Measurements from ENCODE around the gene TNFRSF12A.
"Not testable (repeated sequence)": the region's sequence is repeated elsewhere in the genome, so short reads cannot be mapped to it uniquely, and the experiment has no call there.

The TNFRSF12A gene

DNA sequence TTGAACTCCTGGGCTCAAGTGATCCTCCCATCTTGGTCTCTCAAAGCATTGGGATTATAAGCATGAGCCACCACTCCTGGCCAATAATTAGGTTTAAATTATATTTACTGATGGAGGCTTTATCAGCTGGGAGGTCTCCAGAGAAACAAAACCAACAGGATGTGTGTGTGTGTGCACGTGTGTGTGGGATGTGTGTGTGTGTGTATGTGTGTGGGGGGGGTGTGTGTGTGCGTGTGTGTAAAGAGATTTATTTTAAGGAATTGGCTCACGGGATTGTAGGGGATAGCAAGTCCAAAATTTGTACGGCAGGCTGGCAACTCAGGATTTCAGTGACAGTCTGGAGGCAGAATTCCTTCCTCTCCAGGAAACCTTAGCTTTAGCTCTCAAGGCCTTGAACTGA is 30.8 kb downstream of the TNFRSF12A start:
- ChIA-PET CTCF (interaction anchor here (0.8 to 2.1 kb wide), 6 partner anchors 9 to 115 kb away, joined by 3 to 11 read pairs (median 5); no protein-coding TSS in a partner anchor), POLR2A (no interaction called here)

GRCh38 chr16:3051494-3051893 is 31.3 kb downstream of the TNFRSF12A start:
- TF ChIP-seq, protein P1, sequence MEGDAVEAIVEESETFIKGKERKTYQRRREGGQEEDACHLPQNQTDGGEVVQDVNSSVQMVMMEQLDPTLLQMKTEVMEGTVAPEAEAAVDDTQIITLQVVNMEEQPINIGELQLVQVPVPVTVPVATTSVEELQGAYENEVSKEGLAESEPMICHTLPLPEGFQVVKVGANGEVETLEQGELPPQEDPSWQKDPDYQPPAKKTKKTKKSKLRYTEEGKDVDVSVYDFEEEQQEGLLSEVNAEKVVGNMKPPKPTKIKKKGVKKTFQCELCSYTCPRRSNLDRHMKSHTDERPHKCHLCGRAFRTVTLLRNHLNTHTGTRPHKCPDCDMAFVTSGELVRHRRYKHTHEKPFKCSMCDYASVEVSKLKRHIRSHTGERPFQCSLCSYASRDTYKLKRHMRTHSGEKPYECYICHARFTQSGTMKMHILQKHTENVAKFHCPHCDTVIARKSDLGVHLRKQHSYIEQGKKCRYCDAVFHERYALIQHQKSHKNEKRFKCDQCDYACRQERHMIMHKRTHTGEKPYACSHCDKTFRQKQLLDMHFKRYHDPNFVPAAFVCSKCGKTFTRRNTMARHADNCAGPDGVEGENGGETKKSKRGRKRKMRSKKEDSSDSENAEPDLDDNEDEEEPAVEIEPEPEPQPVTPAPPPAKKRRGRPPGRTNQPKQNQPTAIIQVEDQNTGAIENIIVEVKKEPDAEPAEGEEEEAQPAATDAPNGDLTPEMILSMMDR (IDR thresholded peaks at IDR 0.05; ENCODE audit: insufficient read depth, low read length, missing control alignments): no peak
- DNase-seq (ENCODE audit: low read depth, low spot score): no peak
- ChIA-PET CTCF (interaction anchor here (0.6 to 2.1 kb wide), 7 partner anchors 8 to 114 kb away, joined by 3 to 11 read pairs (median 5); no protein-coding TSS in a partner anchor), POLR2A (no interaction called here)
- H3K4me3 ChIP-seq (ENCODE audit: low read depth, low read length): no peak overlapping the region

More for the DNA sequence above, 30.8 kb downstream of the TNFRSF12A start:
- H3K4me3 ChIP-seq (ENCODE audit: low read depth, low read length): no peak overlapping the region
- TF ChIP-seq, protein P1 (IDR thresholded peaks at IDR 0.05; ENCODE audit: insufficient read depth, low read length, missing control alignments): no peak
- no peak for DNase-seq (ENCODE audit: low read depth, low spot score)

DNA sequence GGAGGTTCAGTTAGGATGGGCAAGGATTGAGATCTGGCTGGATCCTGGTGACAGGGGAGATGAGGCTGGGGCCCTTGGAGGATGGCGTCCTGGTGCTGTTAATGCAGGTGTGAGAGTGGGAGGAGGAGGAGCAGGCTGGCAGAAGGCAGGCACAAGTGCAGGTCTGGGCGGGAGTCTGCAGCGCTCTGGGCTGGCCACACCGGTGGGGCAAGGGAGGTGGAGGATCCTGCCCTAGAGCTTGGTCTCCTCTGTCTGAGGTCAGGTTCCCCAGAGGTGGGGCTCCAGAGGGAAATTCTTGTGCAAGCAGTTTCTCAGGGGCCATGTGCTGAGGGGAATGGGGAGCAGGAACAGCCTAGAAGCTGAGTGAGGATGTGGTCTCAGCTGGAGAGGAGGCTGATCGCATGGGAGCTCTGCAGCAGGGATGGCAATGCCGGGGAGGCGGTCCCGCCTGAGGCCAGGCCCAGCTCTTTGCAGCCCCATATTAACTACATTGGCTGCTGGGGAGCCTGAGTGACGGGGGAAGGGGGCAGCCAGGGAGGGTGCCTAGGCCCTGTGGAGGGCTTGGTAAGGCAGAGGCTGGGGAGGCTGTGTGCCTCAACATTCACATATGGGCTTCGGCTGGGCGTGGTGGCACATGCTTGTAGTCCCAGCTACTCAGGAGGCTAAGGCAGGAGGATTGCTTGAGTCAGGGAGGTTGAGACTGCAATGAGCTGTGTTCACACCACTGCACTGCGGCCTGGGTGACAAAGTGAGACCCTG is 32.6 kb downstream of the TNFRSF12A start:
- POLR2A ChIA-PET: not testable (repeated sequence)
- CTCF ChIA-PET: interaction anchor here (2.1 kb wide), 1 partner anchor 22 kb away, joined by 11 read pairs; no protein-coding TSS in a partner anchor

DNA sequence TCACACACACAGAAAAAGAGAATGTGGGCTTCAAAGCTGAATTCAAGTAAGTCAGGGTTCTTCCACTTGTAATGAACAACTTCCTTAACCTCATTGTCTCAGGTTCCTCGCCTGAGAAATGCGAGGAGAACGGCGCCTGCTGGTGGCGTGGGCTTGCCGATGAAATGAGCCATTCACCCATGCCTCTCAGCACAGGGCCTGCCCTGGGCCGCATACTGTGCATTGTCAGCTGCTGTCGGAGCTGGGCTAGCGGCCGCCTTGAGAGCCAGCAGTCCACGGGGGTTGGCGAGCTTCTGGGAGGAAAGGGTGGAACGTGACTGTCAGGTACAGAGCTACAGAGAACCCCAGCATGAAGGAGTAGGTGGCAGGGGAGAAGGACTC is 33.2 kb downstream of the TNFRSF12A start:
- CTCF ChIA-PET; H3K4me3 ChIP-seq (ENCODE audit: low read depth, low read length); DNase-seq (ENCODE audit: low read depth, low spot score); POLR2A ChIA-PET: not testable (repeated sequence)

More for the DNA sequence above, 32.6 kb downstream of the TNFRSF12A start:
- H3K4me3 ChIP-seq (ENCODE audit: low read depth, low read length); DNase-seq (ENCODE audit: low read depth, low spot score): not testable (repeated sequence)

GRCh38 chr16:3054965-3055733 is 35.0 kb downstream of the TNFRSF12A start:
- H3K4me3 ChIP-seq (ENCODE audit: low read depth, low read length): no peak overlapping the region
- TF ChIP-seq, protein P1 (IDR thresholded peaks at IDR 0.05; ENCODE audit: insufficient read depth, low read length, missing control alignments): no peak
- ChIA-PET POLR2A (no interaction called here), CTCF (no interaction called here)
- DNase-seq (ENCODE audit: low read depth, low spot score): no peak

DNA sequence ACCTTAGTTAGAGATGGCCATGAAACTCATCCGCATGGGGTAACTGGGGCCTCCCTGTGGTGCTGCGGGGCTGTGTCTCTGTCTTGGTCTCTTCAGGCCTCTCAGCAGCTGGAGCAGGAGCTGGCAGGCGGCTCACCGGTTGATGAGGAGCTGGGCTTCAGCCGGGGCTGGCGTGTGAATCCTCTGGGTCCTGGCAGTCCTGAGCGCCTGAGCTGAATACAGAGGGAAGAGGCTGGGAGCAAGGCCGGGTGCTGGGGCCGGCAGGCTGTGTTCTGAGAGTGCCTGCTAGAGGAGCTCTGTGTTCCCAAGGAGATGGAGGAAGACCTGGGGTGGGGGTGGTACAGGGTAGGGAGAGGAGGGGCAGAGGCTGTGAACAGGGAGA is 35.6 kb downstream of the TNFRSF12A start:
- H3K4me3 ChIP-seq (ENCODE audit: low read depth, low read length); CTCF ChIA-PET; DNase-seq (ENCODE audit: low read depth, low spot score); POLR2A ChIA-PET: not testable (repeated sequence)

DNA sequence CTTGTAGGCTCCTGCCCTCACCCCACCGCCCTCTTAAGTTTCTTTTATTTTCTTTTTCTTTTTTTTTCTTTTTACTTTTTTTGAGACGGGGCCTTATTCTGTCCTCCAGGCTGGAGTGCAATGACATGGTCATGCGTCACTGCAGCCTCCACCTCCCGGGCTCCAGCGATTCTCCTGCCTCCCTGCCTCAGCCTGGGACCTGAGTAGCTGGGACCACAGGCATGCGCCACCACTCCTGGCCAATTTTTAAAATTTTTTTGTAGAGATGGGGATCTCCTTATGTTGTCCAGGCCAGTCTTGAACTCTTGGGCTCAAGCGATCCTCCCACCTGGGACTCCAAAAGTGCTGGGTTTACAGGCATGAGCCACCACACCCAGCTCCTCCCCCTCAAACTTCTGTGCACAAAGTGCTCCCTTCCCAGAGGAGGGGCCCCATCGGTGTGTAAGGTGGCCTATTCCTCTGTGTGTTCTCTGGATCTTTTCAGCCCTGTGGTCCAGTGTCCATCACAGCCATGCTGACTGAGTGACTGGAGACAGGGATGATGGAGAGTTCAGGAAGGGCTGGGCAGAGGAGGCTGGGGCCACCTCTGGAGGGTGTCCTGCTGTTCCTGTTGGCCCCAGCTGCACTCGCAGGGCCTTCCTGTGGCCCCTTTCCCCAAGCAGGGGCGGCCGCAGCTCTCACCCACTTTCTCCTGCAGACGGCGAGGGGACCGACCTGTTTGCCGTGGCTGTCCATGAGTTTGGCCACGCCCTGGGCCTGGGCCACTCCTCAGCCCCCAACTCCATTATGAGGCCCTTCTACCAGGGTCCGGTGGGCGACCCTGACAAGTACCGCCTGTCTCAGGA is 36.4 kb downstream of the TNFRSF12A start:
- no peak overlapping the region for H3K4me3 ChIP-seq (ENCODE audit: low read depth, low read length)
- ChIA-PET CTCF (interaction anchor here (0.6 to 5.0 kb wide), 4 partner anchors 14 to 251 kb away, joined by 3 to 88 read pairs (median 12); no protein-coding TSS in a partner anchor), POLR2A (no interaction called here)
- TF ChIP-seq, protein P1 (IDR thresholded peaks at IDR 0.05; ENCODE audit: insufficient read depth, low read length, missing control alignments): no peak
- DNase-seq (ENCODE audit: low read depth, low spot score): no peak

Measured in AG04449 (cell line).